HG03060 (cell line): ENCODE results near the gene SLC12A3.

Experiments used
- ATAC-seq: cut with Tn5 transposase; IDR thresholded peaks from one replicate; pipeline ENCODE4 v1.9.1; 2021; ENCODE audit warnings: low read depth, moderate number of reproducible peaks; ENCODE audit not compliant: unreplicated experiment

SLC12A3 gene

DNA sequence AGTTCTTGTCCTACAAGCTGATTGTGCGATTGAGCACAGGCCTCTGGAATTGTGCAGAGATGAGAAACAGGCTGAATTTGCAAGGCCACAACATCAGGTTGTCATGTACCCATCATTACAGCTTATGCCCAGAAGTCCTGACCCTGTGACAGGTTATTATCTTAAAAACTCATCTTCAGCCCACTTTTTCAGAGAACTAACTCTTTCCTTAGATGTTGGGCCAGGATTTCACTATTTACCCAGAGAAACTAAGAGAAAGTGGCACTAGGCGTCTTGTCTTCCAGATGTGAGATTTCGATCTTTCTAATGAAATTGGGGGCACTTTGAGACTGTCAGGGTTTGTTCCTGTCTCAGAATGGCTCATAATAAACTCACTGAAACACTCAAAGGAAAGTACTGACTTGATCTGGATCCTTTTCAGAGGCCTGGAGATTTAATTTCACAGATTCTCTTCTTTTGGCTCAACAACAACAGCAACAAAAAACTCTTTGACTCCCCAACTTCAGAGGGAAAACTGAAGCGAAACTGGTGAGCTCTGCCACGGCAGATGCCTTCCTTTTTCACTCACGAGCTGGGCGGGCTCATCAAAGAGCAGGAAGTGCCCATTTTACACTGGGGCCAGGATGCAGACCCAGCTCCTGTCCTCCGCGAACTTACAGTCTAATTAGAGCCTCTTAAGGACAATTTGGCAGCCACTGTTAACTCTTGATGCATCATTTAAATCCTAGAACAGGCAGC lies 17.7 kb upstream of the SLC12A3 start:
- ATAC-seq: no peak

DNA sequence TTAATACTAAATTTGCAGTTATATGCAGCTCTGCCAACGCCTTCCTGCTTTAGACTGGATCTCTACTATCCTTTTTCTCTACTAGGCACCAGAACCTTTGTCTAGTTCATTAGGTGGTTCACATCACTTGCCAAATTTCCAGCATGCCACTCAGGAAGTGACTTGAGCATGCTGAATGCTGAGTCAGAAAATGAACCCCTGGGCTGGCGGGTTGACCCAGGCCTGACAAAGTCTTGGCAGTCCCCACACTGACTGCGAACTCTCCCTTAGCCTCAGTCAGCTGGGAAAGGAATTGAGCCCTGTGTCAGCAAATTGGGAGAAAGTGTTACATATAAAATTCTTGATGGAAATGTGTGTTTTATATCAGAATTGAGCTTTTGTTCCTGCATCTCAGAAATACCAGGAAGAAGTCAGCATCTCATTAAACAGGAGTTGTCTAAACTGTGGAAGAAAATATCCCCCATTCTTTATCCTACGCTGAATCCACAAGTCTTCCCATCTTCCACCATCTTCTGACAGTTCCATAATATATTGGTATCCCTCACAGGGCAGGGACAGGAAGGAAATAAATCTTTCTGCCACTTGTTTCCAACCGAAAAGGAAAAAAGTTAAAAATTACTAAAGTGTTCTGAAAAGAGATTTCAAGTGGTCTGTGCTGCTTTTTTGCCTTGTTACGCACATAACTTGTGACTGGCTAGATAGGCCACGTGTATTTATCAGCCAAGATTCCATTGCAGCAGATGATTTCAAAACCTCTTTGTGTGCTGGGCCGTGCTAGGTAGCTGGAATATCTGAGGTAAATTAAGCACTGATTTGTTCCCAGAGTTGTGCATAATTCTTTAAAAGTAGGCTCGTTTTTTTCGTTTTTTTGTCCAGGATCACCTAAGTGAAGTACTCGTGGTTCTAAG lies 16.7 kb upstream of the SLC12A3 start:
- no peak for ATAC-seq

DNA sequence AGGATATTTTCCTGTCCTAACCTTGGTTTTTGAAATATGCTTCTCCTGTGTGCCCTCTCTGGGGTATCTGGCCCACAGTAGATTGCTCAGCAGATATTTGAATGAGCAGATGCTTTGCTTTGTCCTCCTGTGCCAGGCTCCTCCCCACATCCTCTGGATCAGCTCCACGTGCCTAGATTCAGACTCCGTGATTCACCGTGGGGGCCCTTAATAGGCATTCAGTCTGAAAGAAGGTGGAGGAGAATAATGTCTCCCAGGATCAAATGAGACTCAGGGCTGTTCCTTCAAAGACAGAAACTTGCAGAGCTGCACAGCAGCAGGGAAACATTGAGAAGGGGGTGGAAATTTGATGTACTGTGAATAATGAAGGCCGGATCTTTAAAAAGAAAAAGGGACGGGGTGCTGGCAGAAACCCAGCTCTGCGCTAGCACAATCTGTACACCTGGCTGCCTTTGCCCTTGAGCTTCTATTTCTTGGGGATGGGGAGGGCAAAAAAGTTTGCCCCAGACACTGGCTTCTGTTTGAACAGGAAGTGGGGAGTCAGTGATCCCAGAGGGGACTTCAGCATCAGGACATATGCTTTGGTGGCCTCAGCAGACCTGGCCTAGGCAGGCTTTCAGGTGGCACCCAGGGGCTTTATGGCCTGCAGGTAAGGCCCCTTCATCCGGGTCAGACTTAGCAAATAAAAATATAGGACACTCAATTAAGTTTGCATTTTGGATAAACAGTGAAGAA lies 15.9 kb upstream of the SLC12A3 start:
- ATAC-seq: no peak

DNA sequence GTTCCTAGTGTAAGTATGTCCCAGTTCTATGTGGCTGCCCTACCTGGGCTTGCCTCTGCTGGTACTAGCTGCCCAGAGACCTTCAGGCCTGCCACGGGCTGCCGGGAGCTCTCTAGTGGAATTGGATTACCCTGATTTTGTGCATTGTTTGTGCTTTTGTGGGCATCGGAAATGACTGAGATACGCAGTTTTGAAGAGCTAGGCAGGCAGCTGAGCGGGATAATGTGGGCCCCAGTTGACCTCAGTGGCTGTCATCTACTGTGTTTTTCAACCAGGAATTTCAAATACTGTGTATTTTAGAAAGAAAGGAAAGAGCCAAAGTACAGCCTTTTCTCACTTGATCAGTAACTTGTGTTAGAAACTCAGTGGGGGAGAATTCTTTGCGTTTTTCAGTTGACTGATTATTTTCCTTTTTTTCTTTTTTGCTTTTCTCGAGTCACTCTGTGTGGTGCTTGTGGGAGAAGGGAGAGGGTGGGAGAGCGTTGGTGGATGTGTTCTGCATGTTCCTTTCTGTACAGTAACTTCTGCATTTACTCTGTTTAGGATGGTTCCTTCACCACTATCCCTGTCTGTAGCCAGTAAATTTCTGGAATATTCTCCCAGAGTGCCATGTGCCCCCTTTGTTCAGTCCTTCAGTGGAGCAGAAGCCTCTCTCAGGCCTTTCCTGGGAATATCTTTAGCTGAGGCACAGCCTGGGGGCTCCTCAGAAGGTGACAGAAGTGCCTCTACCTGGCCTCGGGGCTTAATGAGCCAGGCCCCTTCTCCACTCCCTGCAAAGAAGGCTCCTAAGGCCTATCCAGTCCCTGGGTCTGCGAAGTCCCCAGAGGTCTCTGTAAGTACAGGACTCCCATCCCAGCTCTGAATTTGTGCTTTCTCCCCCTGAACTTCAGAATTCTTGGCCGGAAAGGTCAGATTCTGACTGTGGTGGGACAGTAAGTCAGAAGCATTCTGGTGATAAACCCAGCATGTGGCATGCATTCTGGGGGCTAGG lies 15.0 kb upstream of the SLC12A3 start:
- no peak for ATAC-seq

- ATAC-seq: no peak
These were observed 13.2 kb upstream of the SLC12A3 start for GRCh38 chr16:56851671-56852400.

GRCh38 chr16:56852401-56852730 lies 12.6 kb upstream of the SLC12A3 start:
- ATAC-seq: no peak

GRCh38 chr16:56852968-56853367 lies 12.0 kb upstream of the SLC12A3 start:
- no peak for ATAC-seq

DNA sequence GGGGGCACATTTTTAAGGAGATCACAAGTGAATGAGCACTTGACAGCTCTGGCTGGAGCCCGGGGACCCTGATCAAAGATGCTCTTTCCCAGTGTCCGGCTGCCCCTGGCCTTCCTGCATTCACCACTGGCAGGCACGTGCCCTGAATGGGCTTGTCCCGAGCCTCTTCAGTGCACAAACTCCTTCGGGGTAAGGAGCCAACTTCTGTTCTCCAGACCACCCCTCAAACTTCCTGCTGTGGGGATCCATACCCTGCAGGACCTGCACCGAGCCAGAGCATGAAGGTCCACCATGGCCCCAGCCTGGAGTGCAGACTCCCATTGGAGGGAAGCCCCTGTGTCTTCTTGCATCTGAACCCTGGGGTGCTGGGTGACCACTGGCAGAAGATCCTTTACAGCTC lies 9.8 kb upstream of the SLC12A3 start:
- no peak for ATAC-seq

GRCh38 chr16:56855946-56856345 lies 9.1 kb upstream of the SLC12A3 start:
- ATAC-seq: no peak

- no peak for ATAC-seq
These were observed 8.0 kb upstream of the SLC12A3 start for GRCh38 chr16:56856876-56857447.

DNA sequence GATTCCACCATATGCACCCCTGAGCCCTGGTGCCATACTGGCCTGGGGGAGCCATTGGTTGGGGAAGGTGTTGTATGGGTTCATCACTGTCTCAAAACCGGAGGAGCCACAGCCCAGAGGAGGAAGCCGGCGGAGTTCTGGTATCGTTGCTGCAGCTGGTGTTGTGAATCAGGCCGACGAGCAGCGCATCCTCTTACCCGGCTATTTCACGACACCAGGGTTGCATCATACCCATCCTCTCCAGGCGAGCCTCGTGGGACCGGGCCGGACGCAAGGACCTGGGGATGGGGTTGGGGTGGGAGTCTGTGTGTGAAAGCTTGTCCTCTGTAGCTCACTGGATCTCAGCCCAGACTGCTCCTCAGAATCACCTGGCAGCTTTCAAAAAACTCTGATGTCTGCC lies 6.6 kb upstream of the SLC12A3 start:
- no peak for ATAC-seq

DNA sequence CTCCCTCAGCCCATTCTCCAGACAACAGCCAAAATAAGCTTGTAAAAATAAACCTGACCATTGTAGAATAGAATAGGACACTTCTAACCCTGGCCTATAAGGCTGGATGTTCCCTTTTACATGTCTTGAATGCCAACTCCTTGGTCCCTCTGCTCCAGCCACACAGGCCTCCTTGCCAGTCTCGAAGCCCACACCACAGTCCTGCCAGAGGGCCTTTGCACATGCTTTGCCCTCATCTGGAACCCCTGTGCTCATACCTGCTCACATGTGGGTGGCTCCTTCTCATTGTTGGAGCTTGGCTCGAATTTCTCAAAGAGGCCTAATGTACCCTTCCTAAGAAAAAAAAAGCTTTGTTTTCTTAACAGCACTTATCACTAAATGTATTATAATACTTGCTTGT lies 5.4 kb upstream of the SLC12A3 start:
- no peak for ATAC-seq

DNA sequence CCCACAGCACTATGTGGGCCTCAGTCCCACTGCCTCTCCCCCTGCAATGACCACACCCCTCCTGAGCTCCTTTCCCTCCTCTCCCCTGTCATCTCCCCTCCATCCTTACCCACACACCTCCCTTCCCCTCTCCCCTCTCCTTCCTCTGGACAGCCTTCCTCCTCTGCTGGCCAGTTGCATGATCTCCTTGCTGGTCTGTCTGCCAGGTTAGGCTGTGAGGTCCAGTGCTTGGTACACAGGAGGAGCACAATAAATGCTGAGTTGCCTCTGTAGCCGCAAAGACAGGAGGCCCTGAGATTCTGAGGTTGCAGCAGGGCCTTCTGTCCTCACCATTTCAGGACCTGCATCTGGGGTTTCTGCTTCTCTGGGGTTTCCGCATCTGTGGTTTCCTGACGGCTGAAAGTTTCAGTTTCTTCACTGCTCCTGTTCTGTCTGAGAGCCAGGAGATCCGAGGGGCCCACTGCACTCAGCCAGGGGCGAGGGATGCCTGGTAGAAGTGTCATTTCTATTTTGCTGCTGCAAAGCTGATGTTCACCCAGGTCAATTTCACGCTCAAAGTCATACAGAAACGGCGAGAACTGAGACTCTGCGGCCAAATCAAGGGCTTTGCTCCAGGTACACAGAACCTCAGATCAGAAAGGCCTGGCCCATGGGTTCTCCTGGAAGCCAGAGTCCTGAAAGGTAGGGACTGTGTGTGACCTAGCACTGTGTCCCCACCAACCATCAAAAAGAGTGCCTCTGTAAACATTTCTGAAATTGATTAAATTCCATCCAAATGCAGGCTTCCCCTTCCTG lies 4.6 kb upstream of the SLC12A3 start:
- ATAC-seq: no peak

DNA sequence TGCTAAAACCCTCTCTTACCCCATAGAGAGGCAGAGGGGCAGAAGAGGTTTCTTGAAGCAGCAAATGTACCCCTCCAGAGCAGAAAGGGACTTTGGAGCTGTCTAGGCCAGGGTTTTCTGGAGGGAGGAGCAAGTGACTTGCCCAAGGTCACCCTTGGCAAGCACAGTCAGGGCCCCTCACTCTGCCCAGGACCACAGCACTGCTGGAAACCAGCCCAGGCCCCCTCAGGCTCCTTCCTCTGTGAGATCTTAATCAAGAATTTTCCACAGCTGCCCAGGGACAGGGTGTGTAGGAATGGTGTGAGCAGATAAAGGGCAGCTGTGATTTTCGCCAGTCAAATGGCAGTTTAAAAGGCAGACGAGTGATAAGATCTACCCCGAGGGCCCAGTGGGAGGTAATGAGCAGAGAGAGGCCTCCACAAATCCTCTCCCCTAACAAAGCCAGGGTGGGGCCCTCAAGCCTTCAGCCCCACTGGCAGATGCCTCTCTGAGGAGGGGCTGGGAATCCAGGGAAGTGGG lies 3.9 kb upstream of the SLC12A3 start:
- ATAC-seq: no peak

- no peak for ATAC-seq
These were observed 3.3 kb upstream of the SLC12A3 start for GRCh38 chr16:56861756-56862155.

- ATAC-seq: no peak
These were observed 2.2 kb upstream of the SLC12A3 start for GRCh38 chr16:56862776-56863175.

DNA sequence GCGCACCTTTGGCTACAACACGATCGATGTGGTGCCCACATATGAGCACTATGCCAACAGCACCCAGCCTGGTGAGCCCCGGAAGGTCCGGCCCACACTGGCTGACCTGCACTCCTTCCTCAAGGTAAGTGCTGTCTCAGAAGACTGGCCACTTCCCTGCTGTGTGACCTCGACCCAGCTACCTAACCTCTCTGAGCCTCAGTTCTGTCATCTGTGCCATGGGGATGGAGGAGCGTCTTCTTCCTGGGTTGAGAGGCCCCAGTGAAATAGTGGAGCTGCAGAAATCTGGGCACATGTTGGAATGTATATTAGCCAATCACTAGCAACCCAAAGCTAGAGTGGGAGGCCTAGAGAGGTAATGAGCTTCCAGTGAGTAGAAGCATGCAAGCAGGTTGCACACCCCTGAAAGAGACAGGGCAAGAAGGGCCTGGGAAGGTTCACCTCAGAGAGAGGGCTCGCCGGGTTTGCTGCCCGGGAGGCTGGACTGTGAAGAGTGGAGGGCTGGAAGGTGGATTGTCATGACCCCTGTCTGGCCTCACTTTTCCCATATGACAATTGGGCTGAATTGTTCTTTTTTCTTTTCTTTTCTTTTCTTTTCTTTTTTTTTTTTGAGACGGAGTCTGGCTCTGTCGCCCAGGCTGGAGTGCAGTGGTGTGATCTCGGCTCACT lies 521 bp downstream of the SLC12A3 start:
- no peak for ATAC-seq
